A673 (cell line): Measurements from ENCODE around the gene KDM4D. TPM values are rescaled to one million over a fixed set of nuclear protein-coding genes. Genes with fewer than 3 reads are reported as not detected.

Experiments used
- BruUV-seq: library from RNA; stranded (reverse); fragments of 400-500 nt; replicated peaks from 2 replicates; lab custom pipeline; 2021; lab: Mats Ljungman, UMichigan
- CTCF ChIA-PET: fragments of 300-600 bp; sonication (Branson Sonifier 250); formaldehyde crosslinking; loops from one replicate; lab custom pipeline; 2022; ENCODE audit warnings: antibody characterized with exemption; lab: Charles Lee
- POLR2A ChIA-PET: fragments of 300-600 bp; sonication (Branson Sonifier 250); formaldehyde crosslinking; loops from one replicate; lab custom pipeline; 2022; ENCODE audit warnings: antibody characterized with exemption; ENCODE audit not compliant: low non-redundant PET; lab: Charles Lee
- DNase-seq: peaks from one replicate; pipeline ENCODE4 v3.0.0-alpha.2; 2015; ENCODE audit warnings: low spot score
- H3K27ac ChIP-seq: fragments of 200-600 bp; sonication (generic); 2 replicates; pipeline ENCODE4 v1.5.1; 2016; ENCODE audit warnings: mixed run types, low read depth, mild to moderate bottlenecking, mixed read lengths, antibody characterized with exemption, low read length; ENCODE audit not compliant: poor library complexity, severe bottlenecking
- H3K27me3 ChIP-seq: fragments of 200-600 bp; sonication (generic); replicated peaks from 2 replicates; pipeline ENCODE4 v1.6.1; 2017; ENCODE audit warnings: mixed run types, low read depth, mild to moderate bottlenecking, mixed read lengths, antibody characterized with exemption, low read length; ENCODE audit not compliant: insufficient read depth, poor library complexity
- H3K36me3 ChIP-seq: fragments of 200-600 bp; sonication (generic); 2 replicates; pipeline ENCODE4 v1.6.1; 2016; ENCODE audit warnings: mixed run types, mild to moderate bottlenecking, mixed read lengths, antibody characterized with exemption, low read length; ENCODE audit not compliant: insufficient read depth, poor library complexity, severe bottlenecking
- H3K4me1 ChIP-seq: fragments of 200-600 bp; sonication (generic); 2 replicates; pipeline ENCODE4 v1.6.1; 2017; ENCODE audit warnings: mixed run types, mild to moderate bottlenecking, mixed read lengths, antibody characterized with exemption, low read length; ENCODE audit not compliant: insufficient read depth, poor library complexity, severe bottlenecking
- H3K4me3 ChIP-seq: fragments of 200-600 bp; sonication (generic); 2 replicates; pipeline ENCODE4 v1.5.1; 2016; ENCODE audit warnings: low read depth, mixed run types, mild to moderate bottlenecking, mixed read lengths, low read length; ENCODE audit not compliant: poor library complexity, severe bottlenecking
- H3K9me3 ChIP-seq: fragments of 200-600 bp; sonication (generic); 2 replicates; pipeline ENCODE4 v1.6.1; 2016; ENCODE audit warnings: mixed run types, low read depth, mild to moderate bottlenecking, mixed read lengths, antibody characterized with exemption, low read length; ENCODE audit not compliant: poor library complexity, severe bottlenecking
- EZH2 ChIP-seq: fragments of 200-600 bp; sonication (generic); IDR thresholded peaks from 2 replicates; pipeline ENCODE4 v1.6.1; 2017; ENCODE audit warnings: borderline replicate concordance, low read depth, mild to moderate bottlenecking, mixed read lengths, antibody characterized with exemption, low read length; ENCODE audit not compliant: poor library complexity, severe bottlenecking
- intact Hi-C: fragments of 100-400 bp; cut with micrococcal nuclease; formaldehyde crosslinking; loops from one replicate; pipeline ENCODE4 v1.10.0; 2022; ENCODE audit not compliant: unreplicated experiment
- total RNA-seq: library from RNA; stranded (reverse); gene quantifications from 2 replicates; pipeline ENCODE4 v1.2.3, GENCODE V29; 2021
- TF ChIP-seq, protein P1 (sequence below): fragments of 300-800, 200-600 bp; sonication (generic); conservative IDR thresholded peaks from 2 replicates; pipeline ENCODE4 v1.5.1; 2017; ENCODE audit warnings: low read depth, mild to moderate bottlenecking, antibody characterized with exemption, low read length, moderate library complexity, mixed read lengths

KDM4D gene
- total RNA-seq, 1 experiment from 2014 or later: 3.0 TPM

DNA sequence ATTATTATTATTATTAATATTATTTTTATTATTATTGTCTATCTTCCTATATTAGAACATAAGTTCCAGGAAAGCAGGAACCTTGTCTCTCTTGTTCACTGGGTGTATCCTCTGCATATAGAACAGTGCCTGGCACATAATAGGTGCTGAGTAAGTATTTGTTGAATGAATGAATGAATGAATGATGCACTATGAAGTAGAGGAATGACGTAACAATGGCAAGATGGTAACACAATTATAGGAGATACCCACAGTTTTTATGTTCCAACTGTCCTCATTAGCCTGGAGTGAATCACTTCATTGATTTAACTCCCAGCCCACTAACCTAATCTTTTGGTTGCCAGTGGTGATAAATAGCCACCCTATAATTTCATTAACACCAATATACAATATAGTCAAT lies 2.1 kb downstream of the KDM4D start:
- no TSS peak for BruUV-seq
- no peak for DNase-seq
- intact Hi-C loops: no loop called here
- Histone ChIP-seq H3K4me1 (peaks cover 10% of the 10 kb centered on the region), H3K27ac (no peak overlapping the region), H3K4me3 (no peak overlapping the region), H3K27me3 (no peaks in the 10 kb centered on the region), H3K9me3 (no peaks in the 10 kb centered on the region), H3K36me3 (peaks cover 15% of the 10 kb centered on the region)
- CTCF ChIA-PET: no interaction called here
- POLR2A ChIA-PET: no interaction called here
- TF ChIP-seq EZH2: no peak
- TF ChIP-seq, protein P1, sequence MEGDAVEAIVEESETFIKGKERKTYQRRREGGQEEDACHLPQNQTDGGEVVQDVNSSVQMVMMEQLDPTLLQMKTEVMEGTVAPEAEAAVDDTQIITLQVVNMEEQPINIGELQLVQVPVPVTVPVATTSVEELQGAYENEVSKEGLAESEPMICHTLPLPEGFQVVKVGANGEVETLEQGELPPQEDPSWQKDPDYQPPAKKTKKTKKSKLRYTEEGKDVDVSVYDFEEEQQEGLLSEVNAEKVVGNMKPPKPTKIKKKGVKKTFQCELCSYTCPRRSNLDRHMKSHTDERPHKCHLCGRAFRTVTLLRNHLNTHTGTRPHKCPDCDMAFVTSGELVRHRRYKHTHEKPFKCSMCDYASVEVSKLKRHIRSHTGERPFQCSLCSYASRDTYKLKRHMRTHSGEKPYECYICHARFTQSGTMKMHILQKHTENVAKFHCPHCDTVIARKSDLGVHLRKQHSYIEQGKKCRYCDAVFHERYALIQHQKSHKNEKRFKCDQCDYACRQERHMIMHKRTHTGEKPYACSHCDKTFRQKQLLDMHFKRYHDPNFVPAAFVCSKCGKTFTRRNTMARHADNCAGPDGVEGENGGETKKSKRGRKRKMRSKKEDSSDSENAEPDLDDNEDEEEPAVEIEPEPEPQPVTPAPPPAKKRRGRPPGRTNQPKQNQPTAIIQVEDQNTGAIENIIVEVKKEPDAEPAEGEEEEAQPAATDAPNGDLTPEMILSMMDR: no peak

DNA sequence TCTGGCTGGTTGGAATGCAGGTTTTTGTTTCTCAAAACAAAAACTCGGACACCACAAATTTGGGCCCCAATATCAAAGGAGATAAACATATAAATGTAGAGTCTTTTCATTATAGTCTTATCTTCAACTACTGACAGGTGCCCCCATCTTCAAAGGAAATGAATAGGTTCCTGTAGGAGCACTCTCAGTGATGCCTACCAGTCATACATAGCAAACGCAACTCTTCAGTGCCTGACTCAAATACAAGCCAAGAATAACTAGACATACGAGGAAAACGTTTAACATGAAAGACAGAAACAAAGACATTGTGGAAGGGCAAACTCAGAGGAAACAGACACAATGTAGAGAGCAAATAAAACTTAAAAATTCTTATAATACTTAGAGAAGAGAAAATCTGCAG lies 13.9 kb downstream of the KDM4D start:
- no peak overlapping the region for H3K27ac ChIP-seq
- no peaks in the 10 kb centered on the region for H3K9me3 ChIP-seq
- intact Hi-C loops: no loop called here
- TF ChIP-seq, protein P1: no peak
- TF ChIP-seq EZH2: no peak
- H3K27me3 ChIP-seq: peaks cover 9% of the 10 kb centered on the region
- CTCF ChIA-PET: no interaction called here
- BruUV-seq: no TSS peak
- POLR2A ChIA-PET: no interaction called here
- DNase-seq: no peak
- no peaks in the 10 kb centered on the region for H3K36me3 ChIP-seq
- no peak overlapping the region for H3K4me3 ChIP-seq
- H3K4me1 ChIP-seq: no peaks in the 10 kb centered on the region

DNA sequence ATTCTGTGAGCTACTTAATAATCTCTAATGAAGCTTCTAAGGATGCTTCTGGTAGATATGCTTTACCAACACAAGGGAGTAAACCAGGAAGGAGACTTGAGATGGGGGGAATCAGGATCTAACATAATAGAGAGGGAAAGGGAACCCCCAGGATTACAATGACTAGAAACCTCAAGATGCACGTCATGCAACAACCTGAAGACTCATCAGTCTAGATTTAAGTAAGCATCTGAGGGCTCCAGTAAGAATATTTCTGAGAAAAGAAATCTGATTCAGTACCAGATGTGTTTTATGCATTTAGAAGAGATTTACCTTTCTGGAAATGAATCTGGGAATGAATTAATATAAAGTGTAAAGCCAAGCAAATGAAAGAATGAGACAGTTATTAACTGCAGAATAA lies 15.2 kb downstream of the KDM4D start:
- peaks cover 9% of the 10 kb centered on the region for H3K27me3 ChIP-seq
- TF ChIP-seq, protein P1: no peak
- TF ChIP-seq EZH2: no peak
- H3K27ac ChIP-seq: no peak overlapping the region
- intact Hi-C loops: no loop called here
- no TSS peak for BruUV-seq
- no peaks in the 10 kb centered on the region for H3K36me3 ChIP-seq
- DNase-seq: no peak
- POLR2A ChIA-PET: no interaction called here
- no peaks in the 10 kb centered on the region for H3K4me1 ChIP-seq
- CTCF ChIA-PET: no interaction called here
- no peaks in the 10 kb centered on the region for H3K9me3 ChIP-seq
- H3K4me3 ChIP-seq: no peak overlapping the region
